GM18517 (cell line): Measurements from ENCODE around the gene GFI1B.

ENCODE experiments used
- ATAC-seq: cut with Tn5 transposase; IDR thresholded peaks from one replicate; pipeline ENCODE4 v1.9.1; 2021; ENCODE audit warnings: mild to moderate bottlenecking, moderate library complexity; ENCODE audit not compliant: unreplicated experiment

GFI1B gene

DNA sequence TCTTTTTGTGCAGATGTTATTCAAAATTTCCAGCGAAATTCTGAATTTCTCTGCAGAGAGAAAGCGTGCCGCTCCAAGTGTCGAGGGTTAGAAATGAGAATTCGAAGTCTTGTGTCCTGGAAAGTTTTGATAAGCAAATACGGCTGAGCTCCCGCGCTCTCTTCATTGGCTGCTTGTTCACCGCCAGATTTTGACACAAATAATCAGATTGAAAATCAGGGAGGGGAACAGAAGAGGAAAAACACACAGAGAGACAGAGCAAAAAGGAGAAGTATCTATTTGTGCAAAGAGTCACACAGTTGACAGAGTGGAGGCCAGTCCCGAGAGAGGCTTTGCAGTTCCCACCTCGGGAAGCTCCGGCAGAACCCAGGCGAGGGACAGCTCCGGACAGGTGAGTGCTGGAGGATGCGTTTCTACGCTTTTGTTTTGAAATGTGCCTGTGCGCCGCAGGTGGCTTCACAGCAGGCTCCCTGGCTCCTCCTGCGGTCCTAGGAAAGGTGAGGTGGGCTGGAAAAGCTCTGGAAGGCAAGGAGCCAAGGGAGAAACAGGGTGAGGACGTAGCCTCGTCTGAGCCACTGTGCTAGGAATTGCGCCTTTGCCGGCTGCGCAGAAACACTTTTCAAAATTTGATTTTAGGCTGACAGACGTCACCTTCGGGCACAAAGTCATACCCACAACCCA lies at the start of gene GFI1B:
Gene GFI1B, plus strand, starts transcription at position 244 of the 681 bp plus-strand sequence. CDS start 7,985 bp downstream, outside the sequence.
- no peak for ATAC-seq

DNA sequence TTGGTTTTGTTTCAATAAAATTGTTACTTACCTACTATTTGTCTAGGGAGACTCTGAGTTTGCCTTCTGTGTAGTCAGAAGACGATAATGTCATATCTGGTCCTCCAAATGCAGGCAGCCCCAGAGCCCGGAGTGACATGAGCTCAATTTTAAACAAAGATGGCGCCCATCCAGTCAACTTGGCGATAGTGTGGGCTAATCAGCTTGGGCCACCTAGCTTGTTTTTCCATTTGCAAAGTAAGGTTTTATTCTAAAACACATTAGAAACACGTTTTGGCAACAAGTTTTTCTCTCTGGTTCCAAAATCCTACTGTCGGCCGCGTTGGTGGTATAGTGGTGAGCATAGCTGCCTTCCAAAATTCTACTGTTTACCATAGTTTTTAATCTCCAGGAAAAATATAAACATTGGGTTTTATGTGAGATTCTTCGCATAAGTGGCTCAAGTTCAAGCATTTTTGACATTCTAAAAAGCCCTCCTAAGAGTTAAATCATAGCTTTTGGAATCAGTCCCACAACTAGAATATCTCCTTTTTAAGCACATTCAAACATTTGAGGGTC lies 47.2 kb upstream of the GFI1B start:
- ATAC-seq: no peak

DNA sequence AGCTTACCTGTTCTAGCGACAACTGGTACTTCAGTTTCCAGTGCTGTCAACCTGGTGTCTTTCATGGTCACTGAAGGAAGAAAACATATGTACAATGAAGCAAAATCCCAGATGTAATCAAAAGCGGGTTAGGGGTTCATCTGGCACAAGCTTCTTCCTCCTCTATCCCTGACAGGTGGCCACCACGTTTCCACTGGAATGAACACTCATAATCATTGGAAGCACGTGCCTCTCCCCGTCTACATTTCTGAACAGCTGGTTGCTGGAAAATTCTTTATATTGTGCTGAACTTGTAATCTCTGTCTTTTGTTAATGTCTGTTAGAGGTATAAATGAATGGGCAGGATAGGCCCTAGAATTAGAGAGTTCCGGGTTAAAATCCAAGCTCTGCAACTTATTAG lies 43.5 kb upstream of the GFI1B start:
- ATAC-seq: no peak

GRCh38 chr9:132937463-132937901 lies 41.0 kb upstream of the GFI1B start:
- no peak for ATAC-seq

DNA sequence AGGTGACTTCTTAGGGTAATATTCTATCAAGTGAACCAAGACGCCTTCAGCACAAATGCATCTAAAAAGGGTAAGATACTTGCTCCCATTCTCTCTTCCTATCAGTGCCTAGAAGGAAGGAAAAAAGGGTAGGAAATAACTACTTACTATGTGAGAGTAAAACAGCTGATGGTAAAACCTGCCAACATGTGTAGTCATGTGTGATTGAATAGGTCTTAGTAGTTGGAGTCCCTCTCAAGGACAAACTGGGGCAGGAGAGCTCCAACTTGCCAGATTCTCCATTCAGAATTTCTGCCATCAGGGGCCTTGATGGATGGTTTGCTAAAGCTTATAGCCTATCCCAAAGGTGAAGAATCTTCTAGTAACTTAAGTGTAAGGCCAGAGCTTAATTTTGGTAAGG lies 39.3 kb upstream of the GFI1B start:
- no peak for ATAC-seq

- ATAC-seq: no peak
These were observed 35.8 kb upstream of the GFI1B start for GRCh38 chr9:132942541-132943182.

DNA sequence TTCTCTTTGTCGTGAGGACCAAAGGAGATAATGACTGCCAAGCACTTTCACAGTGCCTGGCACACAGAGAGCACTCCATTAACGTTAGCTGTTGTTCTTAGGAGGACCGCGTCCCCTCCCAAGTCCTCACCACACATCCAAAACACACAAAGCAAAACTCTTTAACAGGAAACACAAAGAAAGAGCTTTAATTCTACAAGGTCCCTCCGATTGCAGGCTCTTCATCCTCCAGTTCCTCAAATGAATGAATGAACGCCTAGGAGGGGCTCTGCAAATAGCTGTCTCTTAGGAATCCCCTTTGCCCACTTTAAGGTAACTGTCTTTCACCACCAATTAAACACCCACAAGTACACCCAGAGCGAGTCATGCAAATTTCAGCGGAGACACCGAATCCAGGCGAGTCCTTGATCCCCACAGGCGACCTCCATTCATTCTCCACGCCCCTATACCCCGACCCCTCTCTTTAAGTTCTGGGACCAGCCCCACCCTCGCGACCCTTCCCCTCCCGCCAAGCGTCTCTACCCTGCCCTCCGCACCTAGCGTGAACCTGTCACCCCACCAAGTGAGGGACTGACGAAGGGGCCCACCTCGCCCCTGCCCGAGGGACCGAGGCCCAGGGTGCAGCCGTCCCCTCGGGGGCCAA lies 34.7 kb upstream of the GFI1B start:
- no peak for ATAC-seq

GRCh38 chr9:132944294-132945185 lies 34.0 kb upstream of the GFI1B start, which contains the start of gene TSC1:
Gene TSC1, minus strand, starts transcription at chr9:132944616. Its CDS starts 15,744 bp downstream, at chr9:132928872.
- peak; percentile 51 for ATAC-seq

GRCh38 chr9:132945186-132946130 lies 33.0 kb upstream of the GFI1B start:
- ATAC-seq: no peak

GRCh38 chr9:132946211-132946610 lies 32.3 kb upstream of the GFI1B start:
- no peak for ATAC-seq

GRCh38 chr9:132946631-132947295 lies 31.7 kb upstream of the GFI1B start:
- no peak for ATAC-seq

GRCh38 chr9:132947756-132948155 lies 30.7 kb upstream of the GFI1B start:
- no peak for ATAC-seq

- no peak for ATAC-seq
These were observed 29.9 kb upstream of the GFI1B start for GRCh38 chr9:132948482-132949050.

GRCh38 chr9:132949709-132950108 lies 28.8 kb upstream of the GFI1B start:
- ATAC-seq: no peak

DNA sequence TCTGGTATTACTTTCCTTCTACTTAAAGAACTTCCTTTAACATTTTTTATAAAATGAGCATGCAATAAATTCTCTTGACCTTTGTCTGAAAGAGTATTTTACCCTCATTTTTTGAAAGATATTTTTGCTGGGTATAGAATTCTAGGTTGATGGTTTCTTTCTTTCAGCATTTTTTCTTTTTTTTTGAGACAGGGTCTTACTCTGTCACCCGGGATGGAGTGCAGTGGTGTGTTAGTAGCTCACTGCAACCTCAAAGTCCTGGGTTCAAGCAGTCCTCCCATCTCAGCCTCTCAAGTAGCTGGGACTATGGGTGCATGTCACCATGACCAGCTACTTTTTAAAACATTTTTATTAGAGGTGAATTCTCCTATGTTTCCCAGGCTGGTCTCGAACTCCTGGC lies 23.4 kb upstream of the GFI1B start:
- no peak for ATAC-seq

DNA sequence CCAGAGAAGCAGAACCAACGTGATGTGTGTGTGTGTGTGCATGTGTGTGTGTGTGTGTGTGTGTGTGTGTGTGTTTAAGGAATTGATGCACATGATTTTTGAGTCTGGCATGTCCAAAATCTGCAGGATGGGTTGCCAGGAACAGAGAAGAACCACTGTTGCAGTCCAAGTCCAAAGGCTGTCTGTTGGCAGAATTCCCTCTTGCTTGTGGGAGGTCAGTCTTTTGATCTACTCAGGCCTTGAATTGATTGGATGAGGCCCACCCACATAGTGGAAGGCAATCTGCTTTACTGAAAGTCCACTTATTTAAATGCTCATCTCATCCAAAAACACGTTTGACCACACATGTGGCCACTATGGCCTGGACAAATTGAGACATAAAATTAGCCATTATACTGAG lies 22.7 kb upstream of the GFI1B start:
- ATAC-seq: no peak

DNA sequence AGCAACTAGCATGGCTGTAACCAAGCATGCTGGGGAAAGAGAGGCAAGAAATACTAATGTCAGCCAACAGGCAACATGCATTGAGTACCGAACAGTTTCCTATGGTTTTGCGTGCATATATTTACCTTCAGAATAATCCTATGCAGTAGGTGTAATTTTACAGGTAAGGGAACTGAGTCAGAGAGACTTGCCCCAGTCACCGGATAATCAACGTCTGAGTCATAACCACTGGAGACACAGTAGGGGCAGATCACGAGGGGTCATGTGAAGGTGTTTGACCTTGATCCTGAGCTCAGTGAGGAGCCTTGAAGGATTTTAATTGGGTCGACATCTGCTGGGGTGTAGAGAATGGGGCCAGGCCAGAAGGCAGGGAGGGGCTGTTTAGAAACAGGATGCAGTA lies 20.7 kb upstream of the GFI1B start:
- no peak for ATAC-seq

DNA sequence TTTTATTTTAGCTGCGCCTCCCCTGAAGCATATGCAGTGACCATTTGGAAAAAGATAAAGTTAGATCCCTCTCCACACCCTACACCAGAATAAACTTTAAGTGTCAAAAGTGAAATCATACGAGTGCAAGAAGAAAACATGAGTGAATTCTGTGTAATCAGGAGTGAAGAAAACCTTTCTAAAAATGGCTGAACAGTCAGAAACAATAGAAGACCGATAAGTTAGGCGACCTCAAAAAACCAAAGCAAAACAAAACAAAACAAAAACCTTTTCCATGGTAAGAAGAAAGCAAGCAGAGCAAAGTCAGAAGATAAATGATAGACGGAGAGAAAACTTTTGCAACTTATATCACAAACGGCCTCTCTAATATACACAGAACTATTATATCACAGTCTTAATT lies 17.5 kb upstream of the GFI1B start:
- no peak for ATAC-seq

GRCh38 chr9:132965478-132965877 lies 13.0 kb upstream of the GFI1B start:
- ATAC-seq: no peak
